NCI-H2227 treated with DMSO at 0.1 percent for 48 hours (cell line): ENCODE results near the gene MYCN.

Experiments
- DNase-seq: peaks from one replicate; lab custom pipeline; 2025; lab: John Stamatoyannopoulos, UW

Gene MYCN

GRCh38 chr2:15976354-15976753, 36.0 kb downstream of the MYCN start:
- no peak for DNase-seq

- DNase-seq = no peak
Observed at GRCh38 chr2:15979051-15979758, 38.9 kb downstream of the MYCN start.

- DNase-seq = no peak
Observed at GRCh38 chr2:15979759-15980604, 39.6 kb downstream of the MYCN start.

- DNase-seq = no peak
Observed at GRCh38 chr2:15980605-15981098, 40.3 kb downstream of the MYCN start.

GRCh38 chr2:15981646-15982045, 41.3 kb downstream of the MYCN start:
- DNase-seq = no peak

- no peak for DNase-seq
Observed at GRCh38 chr2:15982285-15983044, 42.1 kb downstream of the MYCN start.

GRCh38 chr2:15983496-15983895, 43.1 kb downstream of the MYCN start:
- no peak for DNase-seq

- DNase-seq = peak; percentile 40
Observed at GRCh38 chr2:15984368-15985255, 44.3 kb downstream of the MYCN start.

GRCh38 chr2:15985531-15985930, 45.2 kb downstream of the MYCN start:
- DNase-seq = no peak

- no peak for DNase-seq
Observed at GRCh38 chr2:15986068-15986560, 45.8 kb downstream of the MYCN start.

- DNase-seq = no peak
Observed at GRCh38 chr2:15986644-15987043, 46.3 kb downstream of the MYCN start.

- DNase-seq = no peak
Observed at GRCh38 chr2:15988733-15989132, 48.4 kb downstream of the MYCN start.

- no peak for DNase-seq
Observed at GRCh38 chr2:15989559-15989958, 49.2 kb downstream of the MYCN start.

- DNase-seq = no peak
Observed at GRCh38 chr2:15990151-15991101, 50.1 kb downstream of the MYCN start.

- DNase-seq = no peak
Observed at GRCh38 chr2:15991231-15991630, 50.9 kb downstream of the MYCN start.

GRCh38 chr2:15992457-15993231, 52.3 kb downstream of the MYCN start:
- no peak for DNase-seq

- no peak for DNase-seq
Observed at GRCh38 chr2:15993232-15993610, 52.9 kb downstream of the MYCN start.

GRCh38 chr2:15993666-15994065, 53.3 kb downstream of the MYCN start:
- DNase-seq = no peak

- DNase-seq = no peak
Observed at GRCh38 chr2:15995603-15996002, 55.3 kb downstream of the MYCN start.
